Spleen (tissue), 7 donors: ENCODE data around the gene LSAMP.

Source experiments
- POLR2AphosphoS5 ChIP-seq, 3 donors: sonication (generic); formaldehyde crosslinking; IDR thresholded peaks; one replicate each; pipeline ENCODE4 v1.5.1; 2017; ENCODE audit warnings: antibody characterized with exemption in 3 of 3
- TF ChIP-seq, protein P1 (sequence below), 11 experiments: fragments of 200-600 bp in 7 of 11; fragments of 450-650 bp in 4 of 11; sonication (generic) in 4 of 11; IDR thresholded peaks in 8 of 11; conservative IDR thresholded peaks in 3 of 11; 1 replicate in 7 of 11; 2 replicates in 4 of 11; pipeline versions ENCODE4 v1.4.0 to v1.8.0; 2016 to 2021; ENCODE audit warnings: antibody characterized with exemption in 11 of 11, inconsistent platforms in 4 of 11, mild to moderate bottlenecking in 1 of 11
- donor health status: DM: no; HTN: no; CAD: no; lungs with moderate emphysema.
- donor health status: DM: no; HTN: no; CAD: no.
- donor health status: DM: no; HTN: no; CAD: no.

DNA sequence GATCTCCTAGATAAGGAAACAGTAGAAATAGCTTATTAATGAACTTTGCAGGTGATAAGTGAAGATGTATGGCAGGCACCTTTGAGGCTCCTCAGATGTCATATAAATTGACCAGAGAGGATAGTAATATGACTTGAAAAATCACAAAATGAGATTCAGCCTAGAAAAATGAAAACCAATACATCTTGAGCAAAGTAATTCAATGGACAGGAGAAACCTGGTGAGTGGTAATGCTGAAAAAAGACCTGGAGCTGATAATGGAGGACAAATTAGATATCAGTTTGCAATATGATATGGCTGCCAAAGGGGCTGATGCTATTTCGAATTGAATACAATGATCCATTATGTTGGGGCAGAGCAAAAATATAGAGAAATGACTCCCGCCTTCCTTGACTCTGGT, 103.9 kb downstream of the LSAMP start:
- TF ChIP-seq, protein P1, sequence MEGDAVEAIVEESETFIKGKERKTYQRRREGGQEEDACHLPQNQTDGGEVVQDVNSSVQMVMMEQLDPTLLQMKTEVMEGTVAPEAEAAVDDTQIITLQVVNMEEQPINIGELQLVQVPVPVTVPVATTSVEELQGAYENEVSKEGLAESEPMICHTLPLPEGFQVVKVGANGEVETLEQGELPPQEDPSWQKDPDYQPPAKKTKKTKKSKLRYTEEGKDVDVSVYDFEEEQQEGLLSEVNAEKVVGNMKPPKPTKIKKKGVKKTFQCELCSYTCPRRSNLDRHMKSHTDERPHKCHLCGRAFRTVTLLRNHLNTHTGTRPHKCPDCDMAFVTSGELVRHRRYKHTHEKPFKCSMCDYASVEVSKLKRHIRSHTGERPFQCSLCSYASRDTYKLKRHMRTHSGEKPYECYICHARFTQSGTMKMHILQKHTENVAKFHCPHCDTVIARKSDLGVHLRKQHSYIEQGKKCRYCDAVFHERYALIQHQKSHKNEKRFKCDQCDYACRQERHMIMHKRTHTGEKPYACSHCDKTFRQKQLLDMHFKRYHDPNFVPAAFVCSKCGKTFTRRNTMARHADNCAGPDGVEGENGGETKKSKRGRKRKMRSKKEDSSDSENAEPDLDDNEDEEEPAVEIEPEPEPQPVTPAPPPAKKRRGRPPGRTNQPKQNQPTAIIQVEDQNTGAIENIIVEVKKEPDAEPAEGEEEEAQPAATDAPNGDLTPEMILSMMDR (IDR thresholded peaks at IDR 0.05 in 8 of 11, conservative IDR thresholded peaks at IDR 0.05 in 3 of 11) = no peak
- TF ChIP-seq POLR2AphosphoS5 (IDR thresholded peaks at IDR 0.05) = no peak
